Measurements from ENCODE around the gene CYTH1.

CYTH1 gene

GRCh38 chr17:78718575-78719208, 63.4 kb downstream of the CYTH1 start:
- TF ChIP-seq GATA3 (IDR thresholded peaks at IDR 0.05; ENCODE audit: low read depth, low read length) (no peak), GATA2 (IDR thresholded peaks at IDR 0.05; ENCODE audit: low read depth, low read length) (no peak)

- no peak for TF ChIP-seq GATA2 (IDR thresholded peaks at IDR 0.05; ENCODE audit: low read depth, low read length)
- no peak for TF ChIP-seq GATA3 (IDR thresholded peaks at IDR 0.05; ENCODE audit: low read depth, low read length)
Observed at GRCh38 chr17:78717431-78717980, 64.6 kb downstream of the CYTH1 start.

GRCh38 chr17:78716814-78717393, 65.2 kb downstream of the CYTH1 start:
- no peak for TF ChIP-seq GATA3 (IDR thresholded peaks at IDR 0.05; ENCODE audit: low read depth, low read length)
- peak; percentile 21; the same call in 1 of the 2 replicates for TF ChIP-seq GATA2 (IDR thresholded peaks at IDR 0.05; ENCODE audit: low read depth, low read length)

- TF ChIP-seq GATA2 (IDR thresholded peaks at IDR 0.05; ENCODE audit: low read depth, low read length) (no peak), GATA3 (IDR thresholded peaks at IDR 0.05; ENCODE audit: low read depth, low read length) (no peak)
Observed at GRCh38 chr17:78716292-78716691, 65.8 kb downstream of the CYTH1 start.

- peak; percentile 66 for TF ChIP-seq GATA2 (IDR thresholded peaks at IDR 0.05; ENCODE audit: low read depth, low read length)
- no peak for TF ChIP-seq GATA3 (IDR thresholded peaks at IDR 0.05; ENCODE audit: low read depth, low read length)
Observed at GRCh38 chr17:78715876-78716275, 66.2 kb downstream of the CYTH1 start.

- TF ChIP-seq GATA3 (IDR thresholded peaks at IDR 0.05; ENCODE audit: low read depth, low read length) = no peak
- TF ChIP-seq GATA2 (IDR thresholded peaks at IDR 0.05; ENCODE audit: low read depth, low read length) = no peak
Observed at GRCh38 chr17:78715000-78715771, 66.9 kb downstream of the CYTH1 start.

GRCh38 chr17:78714534-78714933, 67.5 kb downstream of the CYTH1 start:
- TF ChIP-seq GATA2 (IDR thresholded peaks at IDR 0.05; ENCODE audit: low read depth, low read length) (no peak), GATA3 (IDR thresholded peaks at IDR 0.05; ENCODE audit: low read depth, low read length) (no peak)

- TF ChIP-seq GATA3 (IDR thresholded peaks at IDR 0.05; ENCODE audit: low read depth, low read length) (no peak), GATA2 (IDR thresholded peaks at IDR 0.05; ENCODE audit: low read depth, low read length) (no peak)
Observed at GRCh38 chr17:78712043-78712442, 70.0 kb downstream of the CYTH1 start.

- TF ChIP-seq GATA2 (IDR thresholded peaks at IDR 0.05; ENCODE audit: low read depth, low read length) (no peak), GATA3 (IDR thresholded peaks at IDR 0.05; ENCODE audit: low read depth, low read length) (no peak)
Observed at GRCh38 chr17:78710607-78711006, 71.5 kb downstream of the CYTH1 start.

GRCh38 chr17:78709751-78710181, 72.3 kb downstream of the CYTH1 start:
- TF ChIP-seq GATA2 (IDR thresholded peaks at IDR 0.05; ENCODE audit: low read depth, low read length) (peak; percentile 29; the same call in 1 of the 2 replicates), GATA3 (IDR thresholded peaks at IDR 0.05; ENCODE audit: low read depth, low read length) (no peak)

- no peak for TF ChIP-seq GATA3 (IDR thresholded peaks at IDR 0.05; ENCODE audit: low read depth, low read length)
- no peak for TF ChIP-seq GATA2 (IDR thresholded peaks at IDR 0.05; ENCODE audit: low read depth, low read length)
Observed at GRCh38 chr17:78709119-78709681, 72.9 kb downstream of the CYTH1 start.

GRCh38 chr17:78708510-78708973, 73.5 kb downstream of the CYTH1 start:
- TF ChIP-seq GATA3 (IDR thresholded peaks at IDR 0.05; ENCODE audit: low read depth, low read length) = no peak
- TF ChIP-seq GATA2 (IDR thresholded peaks at IDR 0.05; ENCODE audit: low read depth, low read length) = no peak

GRCh38 chr17:78707923-78708322, 74.2 kb downstream of the CYTH1 start:
- TF ChIP-seq GATA3 (IDR thresholded peaks at IDR 0.05; ENCODE audit: low read depth, low read length) (no peak), GATA2 (IDR thresholded peaks at IDR 0.05; ENCODE audit: low read depth, low read length) (no peak)

- no peak for TF ChIP-seq GATA3 (IDR thresholded peaks at IDR 0.05; ENCODE audit: low read depth, low read length)
- TF ChIP-seq GATA2 (IDR thresholded peaks at IDR 0.05; ENCODE audit: low read depth, low read length) = no peak
Observed at GRCh38 chr17:78707016-78707415, 75.1 kb downstream of the CYTH1 start.

All from SH-SY5Y (cell line).